ENCODE results near the gene DNAH14.

The DNAH14 gene

GRCh38 chr1:225435957-225436392 is 506.5 kb downstream of the DNAH14 start:
- DNase-seq = no peak

DNA sequence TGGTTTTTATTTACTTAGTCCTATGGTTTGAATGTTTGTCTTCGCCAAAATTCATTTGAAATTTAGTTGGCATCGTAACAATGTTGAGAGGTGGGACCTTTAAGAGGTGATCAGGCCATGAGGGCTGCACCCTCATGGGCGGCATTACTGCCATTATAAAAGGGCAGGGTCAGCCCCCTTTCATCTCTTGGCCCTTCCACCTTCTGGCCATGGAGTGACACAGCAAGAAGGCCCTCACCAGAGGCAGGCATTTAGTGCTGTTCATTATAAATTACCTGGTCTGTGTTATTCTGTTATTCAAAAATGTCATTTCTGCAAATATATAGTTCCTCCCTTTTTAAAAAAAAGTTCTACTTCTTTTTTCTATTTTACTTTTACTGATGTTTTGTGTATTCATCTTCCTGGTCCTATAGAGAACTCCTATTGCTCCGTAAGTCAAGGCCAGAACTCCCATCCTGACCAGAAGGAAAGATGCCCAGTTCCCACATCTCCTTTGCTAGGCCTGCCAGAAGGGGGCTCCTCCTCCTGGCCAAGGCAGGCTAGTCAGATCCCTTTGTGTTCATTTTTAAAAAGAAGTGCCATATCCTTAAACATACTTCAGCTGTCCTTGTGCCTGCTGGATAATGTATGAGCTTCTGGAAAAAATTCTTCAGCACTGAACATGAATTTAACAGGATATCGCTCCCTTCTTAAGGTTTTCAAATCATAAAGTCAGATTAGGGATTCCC is 508.4 kb downstream of the DNAH14 start:
- no peak for DNase-seq

DNA sequence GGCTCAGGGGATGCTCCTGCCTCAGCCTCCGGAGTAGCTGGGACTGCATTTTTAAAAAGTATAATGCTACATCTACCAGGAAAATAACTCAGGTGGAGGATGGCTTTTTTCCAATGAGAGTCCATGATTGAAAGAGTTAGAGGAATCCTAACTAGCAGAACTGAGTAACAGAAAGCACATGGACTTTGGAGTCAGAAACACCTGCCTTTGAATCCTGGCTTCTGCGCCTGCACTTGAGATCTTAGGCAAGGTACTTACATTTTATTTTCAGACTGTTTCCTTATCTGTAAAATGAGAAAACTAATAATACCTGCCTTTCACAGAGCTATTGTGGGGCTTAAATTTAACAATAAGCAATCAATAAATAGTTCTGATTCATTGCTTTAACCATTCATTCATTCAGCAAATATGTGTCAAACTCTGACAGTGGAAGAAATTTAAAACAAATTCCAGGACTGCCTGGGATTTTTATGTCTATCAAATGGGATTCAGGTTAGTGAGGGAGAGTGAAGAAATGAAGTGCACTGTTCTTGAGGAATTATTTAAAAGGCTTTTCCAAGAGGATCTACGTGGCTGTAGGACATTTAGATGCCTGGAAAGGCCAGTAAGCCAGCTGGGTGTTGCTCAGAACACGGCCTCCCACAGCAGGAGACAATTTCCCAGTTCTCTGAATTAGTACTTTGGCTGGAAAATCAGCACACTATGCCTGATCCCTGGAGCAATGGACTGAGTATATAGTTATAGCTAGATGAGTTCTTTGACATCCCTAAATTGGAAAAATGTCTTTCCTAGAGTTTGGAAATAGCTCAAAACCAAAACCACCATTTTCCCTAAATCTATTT is 511.1 kb downstream of the DNAH14 start:
- DNase-seq = no peak

- no peak for DNase-seq
Observed at GRCh38 chr1:225441314-225442122, 512.0 kb downstream of the DNAH14 start.

- no peak for DNase-seq
Observed at GRCh38 chr1:225442123-225442505, 512.6 kb downstream of the DNAH14 start.

GRCh38 chr1:225445639-225446594 is 516.4 kb downstream of the DNAH14 start:
- DNase-seq = no peak

GRCh38 chr1:225446595-225446960 is 517.1 kb downstream of the DNAH14 start:
- DNase-seq = no peak

DNA sequence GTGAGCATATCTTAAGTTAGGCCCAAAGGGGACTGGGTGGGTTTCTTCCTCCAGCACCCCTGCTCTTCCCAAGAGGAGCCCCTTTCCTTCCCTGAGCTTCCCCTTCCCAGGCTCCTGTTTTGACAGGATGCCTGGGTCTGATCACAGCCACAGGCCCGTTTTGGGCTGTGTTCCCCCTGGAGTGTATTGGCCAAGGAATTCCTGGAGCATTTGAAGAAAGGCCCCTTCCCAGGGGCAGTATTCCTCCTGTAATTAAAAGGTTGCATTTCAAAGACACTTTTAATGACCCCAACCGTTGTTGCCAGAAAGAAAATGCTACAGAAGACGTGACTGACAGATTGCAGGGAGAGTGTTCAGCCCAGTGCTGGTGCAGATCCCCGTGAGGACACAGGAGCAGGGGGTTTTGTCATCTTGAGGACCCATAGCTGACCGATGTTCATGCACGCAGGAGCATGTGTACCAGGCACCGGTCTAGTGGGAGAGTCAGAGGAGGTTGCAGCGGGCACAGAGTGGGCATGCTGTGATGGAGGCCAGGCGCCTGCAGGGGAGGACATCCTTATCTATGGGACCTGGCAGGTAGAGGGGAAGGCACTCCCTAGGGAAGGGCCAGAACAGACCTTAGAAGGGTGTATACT is 517.6 kb downstream of the DNAH14 start:
- no peak for DNase-seq

DNA sequence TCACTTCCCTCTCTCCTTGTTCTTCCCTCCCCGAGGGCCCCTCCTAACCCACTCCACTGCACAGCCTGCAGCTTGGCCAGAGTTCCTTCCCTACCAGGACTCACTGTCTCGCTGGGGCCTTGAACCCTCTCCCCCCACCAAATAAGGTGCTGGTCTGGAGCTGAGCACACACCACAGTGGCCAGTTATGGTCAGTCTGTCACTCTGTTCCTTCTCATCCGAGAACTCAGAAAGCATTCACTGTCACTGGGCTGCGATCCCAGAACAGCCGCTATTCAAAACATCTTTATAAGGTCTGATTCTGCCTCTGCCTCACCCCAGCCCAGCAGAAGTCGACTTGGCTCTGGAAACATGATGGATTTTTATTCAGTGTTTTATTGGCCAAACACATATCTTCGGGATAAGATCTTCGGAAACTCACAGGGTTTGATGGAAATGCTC is 518.2 kb downstream of the DNAH14 start:
- no peak for DNase-seq

DNA sequence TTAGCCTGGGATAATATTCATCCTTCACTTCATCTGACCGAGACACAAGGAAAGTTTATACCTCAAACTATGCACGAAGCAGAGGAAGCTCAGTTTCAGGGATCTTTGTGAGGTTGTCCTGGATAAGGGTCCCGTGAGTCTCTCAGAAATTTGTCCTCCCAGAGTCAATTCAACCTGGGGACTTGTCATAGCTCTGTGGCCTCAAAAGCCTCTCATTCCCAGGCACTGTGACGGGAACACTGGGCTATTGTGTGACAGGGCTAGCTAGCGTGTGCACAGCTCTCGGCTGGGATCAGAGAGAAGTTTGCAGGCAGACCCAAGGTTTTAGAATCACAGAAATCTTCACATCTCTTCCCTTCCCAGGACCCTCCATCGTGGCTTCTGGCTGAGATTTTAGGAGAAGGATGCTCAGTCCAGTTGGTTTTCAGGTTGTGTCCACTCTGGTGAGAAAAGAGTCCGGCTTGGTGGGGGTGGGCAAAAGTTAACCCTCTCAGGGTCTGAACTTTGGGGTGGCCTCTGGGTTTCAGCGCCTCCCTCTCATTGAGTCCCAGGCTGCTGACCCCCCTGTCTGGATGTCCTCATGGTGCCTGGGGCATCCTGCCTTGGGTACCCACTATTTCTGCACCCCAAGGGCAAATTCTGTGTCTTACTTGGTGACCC is 518.8 kb downstream of the DNAH14 start:
- no peak for DNase-seq

Measured in NCI-H2107 (cell line).